Measurements from ENCODE around the gene NOTCH1. TPM values are rescaled to one million over a fixed set of nuclear protein-coding genes. Genes with fewer than 3 reads are reported as not detected.
"Not testable (repeated sequence)": the region's sequence is repeated elsewhere in the genome, so short reads cannot be mapped to it uniquely, and the experiment has no call there.

Gene NOTCH1
- total and polyA plus RNA-seq, 5 donors from 2014 or later: 1.2 to 52.3 (median 1.6) TPM

- H3K4me3 ChIP-seq (ENCODE audit: low read depth, low read length): no peak overlapping the region
- peaks cover 0 to 6% (median 2%) of the 10 kb centered on the region in 4 donors for H3K4me1 Mint-ChIP-seq
- no peaks in the 10 kb centered on the region for H3K27me3 ChIP-seq (ENCODE audit: control insufficient read depth, insufficient read depth, low read length)
- H3K27ac ChIP-seq (ENCODE audit: insufficient read depth, low read length, poor library complexity, severe bottlenecking): no peak overlapping the region
- H3K4me3 Mint-ChIP-seq: no peak overlapping the region
- H3K36me3 ChIP-seq (ENCODE audit: control insufficient read depth, insufficient read depth, low read length): no peaks in the 10 kb centered on the region
- H3K9me3 ChIP-seq (ENCODE audit: control insufficient read depth in 2 of 2, low read length in 2 of 2): no peaks in the 10 kb centered on the region
- no peaks in the 10 kb centered on the region for H3K4me1 ChIP-seq (ENCODE audit: control insufficient read depth, insufficient read depth, low read length, poor library complexity, severe bottlenecking)
- no peaks in the 10 kb centered on the region for H3K36me3 Mint-ChIP-seq
- H3K27ac Mint-ChIP-seq: no peak overlapping the region
- no peak for ATAC-seq (ENCODE audit: low read depth in 2 of 2)
- H3K27me3 Mint-ChIP-seq: no peaks in the 10 kb centered on the region
- no peaks in the 10 kb centered on the region for H3K9me3 Mint-ChIP-seq
- DNase-seq: no peak
These were observed 29.9 kb upstream of the NOTCH1 start for GRCh38 chr9:136575626-136576268.

- not testable (repeated sequence) for H3K36me3 ChIP-seq (ENCODE audit: control insufficient read depth, insufficient read depth, low read length); H3K4me1 ChIP-seq (ENCODE audit: control insufficient read depth, insufficient read depth, low read length, poor library complexity, severe bottlenecking); H3K9me3 Mint-ChIP-seq; H3K4me3 ChIP-seq (ENCODE audit: low read depth, low read length); H3K4me3 Mint-ChIP-seq; H3K27me3 Mint-ChIP-seq; H3K36me3 Mint-ChIP-seq; ATAC-seq (ENCODE audit: low read depth in 2 of 2); H3K9me3 ChIP-seq (ENCODE audit: control insufficient read depth in 2 of 2, low read length in 2 of 2); H3K27ac ChIP-seq (ENCODE audit: insufficient read depth, low read length, poor library complexity, severe bottlenecking); DNase-seq; H3K27me3 ChIP-seq (ENCODE audit: control insufficient read depth, insufficient read depth, low read length); H3K4me1 Mint-ChIP-seq
- H3K27ac Mint-ChIP-seq: peak overlapping the region in 1 of 3 donors; percentile 64
These were observed 28.8 kb upstream of the NOTCH1 start for GRCh38 chr9:136574606-136575005.

- no peak for ATAC-seq (ENCODE audit: low read depth in 2 of 2)
- H3K4me1 Mint-ChIP-seq: no peaks in the 10 kb centered on the region
These were observed 27.2 kb upstream of the NOTCH1 start for GRCh38 chr9:136572828-136573625.

GRCh38 chr9:136572003-136572827 lies 26.4 kb upstream of the NOTCH1 start:
- no peaks in the 10 kb centered on the region for H3K36me3 ChIP-seq (ENCODE audit: control insufficient read depth, insufficient read depth, low read length)
- no peaks in the 10 kb centered on the region for H3K27me3 ChIP-seq (ENCODE audit: control insufficient read depth, insufficient read depth, low read length)
- Mint-ChIP-seq H3K27me3 (no peaks in the 10 kb centered on the region), H3K4me3 (no peak overlapping the region), H3K36me3 (no peaks in the 10 kb centered on the region), H3K27ac (peak overlapping the region in 1 of 3 donors; percentile 67), H3K4me1 (no peaks in the 10 kb centered on the region), H3K9me3 (no peaks in the 10 kb centered on the region)
- no peak for ATAC-seq (ENCODE audit: low read depth in 2 of 2)
- DNase-seq: no peak
- H3K9me3 ChIP-seq (ENCODE audit: control insufficient read depth in 2 of 2, low read length in 2 of 2): no peaks in the 10 kb centered on the region
- H3K4me3 ChIP-seq (ENCODE audit: low read depth, low read length): no peak overlapping the region
- H3K27ac ChIP-seq (ENCODE audit: insufficient read depth, low read length, poor library complexity, severe bottlenecking): no peak overlapping the region
- no peaks in the 10 kb centered on the region for H3K4me1 ChIP-seq (ENCODE audit: control insufficient read depth, insufficient read depth, low read length, poor library complexity, severe bottlenecking)

More at GRCh38 chr9:136572828-136573625, 27.2 kb upstream of the NOTCH1 start:
- no peaks in the 10 kb centered on the region for H3K36me3 ChIP-seq (ENCODE audit: control insufficient read depth, insufficient read depth, low read length)
- H3K27me3 Mint-ChIP-seq: no peaks in the 10 kb centered on the region
- no peak overlapping the region for H3K4me3 ChIP-seq (ENCODE audit: low read depth, low read length)
- H3K9me3 Mint-ChIP-seq: no peaks in the 10 kb centered on the region
- H3K36me3 Mint-ChIP-seq: no peaks in the 10 kb centered on the region
- no peak for DNase-seq
- peak overlapping the region in 1 of 3 donors; percentile 28 for H3K27ac Mint-ChIP-seq
- no peaks in the 10 kb centered on the region for H3K9me3 ChIP-seq (ENCODE audit: control insufficient read depth in 2 of 2, low read length in 2 of 2)
- H3K4me1 ChIP-seq (ENCODE audit: control insufficient read depth, insufficient read depth, low read length, poor library complexity, severe bottlenecking): no peaks in the 10 kb centered on the region
- no peak overlapping the region for H3K27ac ChIP-seq (ENCODE audit: insufficient read depth, low read length, poor library complexity, severe bottlenecking)
- no peaks in the 10 kb centered on the region for H3K27me3 ChIP-seq (ENCODE audit: control insufficient read depth, insufficient read depth, low read length)
- H3K4me3 Mint-ChIP-seq: no peak overlapping the region

- Mint-ChIP-seq H3K27me3 (no peaks in the 10 kb centered on the region), H3K4me1 (no peaks in the 10 kb centered on the region), H3K27ac (peak overlapping the region in 1 of 3 donors; percentile 67), H3K4me3 (no peak overlapping the region), H3K9me3 (no peaks in the 10 kb centered on the region), H3K36me3 (no peaks in the 10 kb centered on the region)
- H3K9me3 ChIP-seq (ENCODE audit: control insufficient read depth in 2 of 2, low read length in 2 of 2): no peaks in the 10 kb centered on the region
- H3K36me3 ChIP-seq (ENCODE audit: control insufficient read depth, insufficient read depth, low read length): no peaks in the 10 kb centered on the region
- no peak overlapping the region for H3K4me3 ChIP-seq (ENCODE audit: low read depth, low read length)
- no peaks in the 10 kb centered on the region for H3K4me1 ChIP-seq (ENCODE audit: control insufficient read depth, insufficient read depth, low read length, poor library complexity, severe bottlenecking)
- DNase-seq (no peak), ATAC-seq (ENCODE audit: low read depth in 2 of 2) (no peak)
- no peaks in the 10 kb centered on the region for H3K27me3 ChIP-seq (ENCODE audit: control insufficient read depth, insufficient read depth, low read length)
- H3K27ac ChIP-seq (ENCODE audit: insufficient read depth, low read length, poor library complexity, severe bottlenecking): no peak overlapping the region
These were observed 25.7 kb upstream of the NOTCH1 start for GRCh38 chr9:136571531-136571930.

GRCh38 chr9:136570916-136571315 lies 25.1 kb upstream of the NOTCH1 start:
- Mint-ChIP-seq H3K36me3 (no peaks in the 10 kb centered on the region), H3K4me1 (no peaks in the 10 kb centered on the region), H3K9me3 (no peaks in the 10 kb centered on the region), H3K27me3 (no peaks in the 10 kb centered on the region), H3K4me3 (no peak overlapping the region), H3K27ac (peak overlapping the region in 1 of 3 donors; percentile 38)
- H3K9me3 ChIP-seq (ENCODE audit: control insufficient read depth in 2 of 2, low read length in 2 of 2): no peaks in the 10 kb centered on the region
- no peak overlapping the region for H3K4me3 ChIP-seq (ENCODE audit: low read depth, low read length)
- no peaks in the 10 kb centered on the region for H3K4me1 ChIP-seq (ENCODE audit: control insufficient read depth, insufficient read depth, low read length, poor library complexity, severe bottlenecking)
- no peak for DNase-seq
- H3K27me3 ChIP-seq (ENCODE audit: control insufficient read depth, insufficient read depth, low read length): no peaks in the 10 kb centered on the region
- no peak for ATAC-seq (ENCODE audit: low read depth in 2 of 2)
- H3K27ac ChIP-seq (ENCODE audit: insufficient read depth, low read length, poor library complexity, severe bottlenecking): no peak overlapping the region
- H3K36me3 ChIP-seq (ENCODE audit: control insufficient read depth, insufficient read depth, low read length): no peaks in the 10 kb centered on the region

- DNase-seq (no peak), ATAC-seq (ENCODE audit: low read depth in 2 of 2) (no peak)
- Histone ChIP-seq H3K4me3 (ENCODE audit: low read depth, low read length) (no peak overlapping the region), H3K36me3 (ENCODE audit: control insufficient read depth, insufficient read depth, low read length) (no peaks in the 10 kb centered on the region), H3K27ac (ENCODE audit: insufficient read depth, low read length, poor library complexity, severe bottlenecking) (no peak overlapping the region), H3K27me3 (ENCODE audit: control insufficient read depth, insufficient read depth, low read length) (no peaks in the 10 kb centered on the region), H3K4me1 (ENCODE audit: control insufficient read depth, insufficient read depth, low read length, poor library complexity, severe bottlenecking) (no peaks in the 10 kb centered on the region), H3K9me3 (ENCODE audit: control insufficient read depth in 2 of 2, low read length in 2 of 2) (no peaks in the 10 kb centered on the region)
- no peaks in the 10 kb centered on the region for H3K4me1 Mint-ChIP-seq
- H3K27ac Mint-ChIP-seq: no peak overlapping the region
- no peaks in the 10 kb centered on the region for H3K27me3 Mint-ChIP-seq
- no peak overlapping the region for H3K4me3 Mint-ChIP-seq
- H3K36me3 Mint-ChIP-seq: no peaks in the 10 kb centered on the region
- H3K9me3 Mint-ChIP-seq: no peaks in the 10 kb centered on the region
These were observed 24.5 kb upstream of the NOTCH1 start for GRCh38 chr9:136570191-136570845.
